ENCODE measurements around the gene GNG5.
A peak's percentile ranks its signal among the peaks of the same experiment; 100 is the strongest.
"Not testable (repeated sequence)": the region's sequence is repeated elsewhere in the genome, so short reads cannot be mapped to it uniquely, and the experiment has no call there.

The GNG5 gene

GRCh38 chr1:84506002-84506728, at the start of gene GNG5, which contains the start of gene SPATA1:
TSS of gene GNG5 (minus strand) at chr1:84506581. CDS start at chr1:84506091, 490 bp downstream.
TSS of gene SPATA1 (plus strand) at chr1:84506386. CDS start at chr1:84516360, 9,974 bp downstream.
- DNase-seq (ENCODE audit: low read depth in 2 of 2), result peak; percentile 92 to 93

- no peak for DNase-seq (ENCODE audit: low read depth in 2 of 2)
These were observed 44.4 kb upstream of the GNG5 start for GRCh38 chr1:84550826-84551225.

- no peak for DNase-seq (ENCODE audit: low read depth in 2 of 2)
These were observed 35.3 kb upstream of the GNG5 start for GRCh38 chr1:84541679-84542078.

GRCh38 chr1:84540759-84541158, 34.4 kb upstream of the GNG5 start:
- DNase-seq (ENCODE audit: low read depth in 2 of 2), result peak; percentile 18 to 24

- no peak for DNase-seq (ENCODE audit: low read depth in 2 of 2)
These were observed 33.6 kb upstream of the GNG5 start for GRCh38 chr1:84539972-84540371.

- DNase-seq (ENCODE audit: low read depth in 2 of 2), result no peak
These were observed 32.2 kb upstream of the GNG5 start for GRCh38 chr1:84538599-84538998.

GRCh38 chr1:84525779-84526178, 19.4 kb upstream of the GNG5 start:
- no peak for DNase-seq (ENCODE audit: low read depth in 2 of 2)

- no peak for DNase-seq (ENCODE audit: low read depth in 2 of 2)
These were observed 18.2 kb upstream of the GNG5 start for GRCh38 chr1:84524590-84524989.

GRCh38 chr1:84510668-84511067, 4.3 kb upstream of the GNG5 start:
- DNase-seq (ENCODE audit: low read depth in 2 of 2), result no peak

GRCh38 chr1:84510165-84510564, 3.8 kb upstream of the GNG5 start:
- DNase-seq (ENCODE audit: low read depth in 2 of 2), result no peak

- no peak for DNase-seq (ENCODE audit: low read depth in 2 of 2)
These were observed 2.6 kb upstream of the GNG5 start for GRCh38 chr1:84509029-84509428.

GRCh38 chr1:84508510-84508909, 2.1 kb upstream of the GNG5 start:
- DNase-seq (ENCODE audit: low read depth in 2 of 2), result no peak

- DNase-seq (ENCODE audit: low read depth in 2 of 2), result not testable (repeated sequence)
These were observed 1.5 kb upstream of the GNG5 start for GRCh38 chr1:84507887-84508286.

GRCh38 chr1:84506729-84507453, 510 bp upstream of the GNG5 start:
- no peak for DNase-seq (ENCODE audit: low read depth in 2 of 2)

- DNase-seq (ENCODE audit: low read depth in 2 of 2), result peak; percentile 25 to 32
These were observed 834 bp downstream of the GNG5 start for GRCh38 chr1:84505493-84506001.

GRCh38 chr1:84504580-84505492, 1.5 kb downstream of the GNG5 start:
- DNase-seq (ENCODE audit: low read depth in 2 of 2), result peak; percentile 36 to 41

GRCh38 chr1:84502927-84503326, 3.5 kb downstream of the GNG5 start:
- DNase-seq (ENCODE audit: low read depth in 2 of 2), result no peak

GRCh38 chr1:84497631-84498275, 8.6 kb downstream of the GNG5 start:
- DNase-seq (ENCODE audit: low read depth in 2 of 2), result no peak

GRCh38 chr1:84496498-84496897, 9.9 kb downstream of the GNG5 start:
- no peak for DNase-seq (ENCODE audit: low read depth in 2 of 2)

- no peak for DNase-seq (ENCODE audit: low read depth in 2 of 2)
These were observed 12.6 kb downstream of the GNG5 start for GRCh38 chr1:84493747-84494146.

GRCh38 chr1:84492726-84493125, 13.7 kb downstream of the GNG5 start:
- no peak for DNase-seq (ENCODE audit: low read depth in 2 of 2)
